Keratinocyte (primary cell): ENCODE results near the gene NAV3.

Experiments
- EZH2 ChIP-seq: IDR thresholded peaks from one replicate; pipeline ENCODE4 v1.6.1; 2012; ENCODE audit warnings: inconsistent platforms, mild to moderate bottlenecking, low read length, moderate library complexity
- TF ChIP-seq, protein P1 (sequence below), 3 experiments: IDR thresholded peaks in 1 of 3; conservative IDR thresholded peaks in 1 of 3; optimal IDR thresholded peaks in 1 of 3; 2 replicates in 2 of 3; 3 replicates in 1 of 3; pipeline versions ENCODE3 to v1.5.1; 2011; ENCODE audit warnings: low read length in 3 of 3, mild to moderate bottlenecking in 3 of 3, moderate library complexity in 2 of 3, control low read depth in 1 of 3, inconsistent platforms in 1 of 3; ENCODE audit not compliant: insufficient read depth in 2 of 3; ENCODE audit errors: extremely low read depth in 1 of 3

DNA sequence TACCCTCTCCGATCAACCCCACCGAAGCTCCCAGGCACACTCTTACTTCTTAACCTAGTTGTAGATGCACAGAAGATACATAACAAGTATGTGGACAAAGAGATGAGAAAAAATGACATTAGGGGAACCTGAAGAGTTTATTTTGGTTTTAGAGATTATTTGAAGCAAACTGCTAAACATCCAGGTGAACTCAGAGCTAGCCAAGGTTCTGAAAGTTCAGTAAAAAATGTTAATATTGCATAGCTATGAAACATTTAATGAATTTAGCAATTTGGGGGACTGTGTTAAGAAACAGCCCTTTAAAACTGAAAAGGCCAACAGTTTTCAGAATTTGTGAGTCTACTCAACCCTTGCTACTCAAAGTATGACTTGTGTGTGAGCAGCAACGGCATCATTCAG lies 174.4 kb downstream of the NAV3 start:
- TF ChIP-seq, protein P1, sequence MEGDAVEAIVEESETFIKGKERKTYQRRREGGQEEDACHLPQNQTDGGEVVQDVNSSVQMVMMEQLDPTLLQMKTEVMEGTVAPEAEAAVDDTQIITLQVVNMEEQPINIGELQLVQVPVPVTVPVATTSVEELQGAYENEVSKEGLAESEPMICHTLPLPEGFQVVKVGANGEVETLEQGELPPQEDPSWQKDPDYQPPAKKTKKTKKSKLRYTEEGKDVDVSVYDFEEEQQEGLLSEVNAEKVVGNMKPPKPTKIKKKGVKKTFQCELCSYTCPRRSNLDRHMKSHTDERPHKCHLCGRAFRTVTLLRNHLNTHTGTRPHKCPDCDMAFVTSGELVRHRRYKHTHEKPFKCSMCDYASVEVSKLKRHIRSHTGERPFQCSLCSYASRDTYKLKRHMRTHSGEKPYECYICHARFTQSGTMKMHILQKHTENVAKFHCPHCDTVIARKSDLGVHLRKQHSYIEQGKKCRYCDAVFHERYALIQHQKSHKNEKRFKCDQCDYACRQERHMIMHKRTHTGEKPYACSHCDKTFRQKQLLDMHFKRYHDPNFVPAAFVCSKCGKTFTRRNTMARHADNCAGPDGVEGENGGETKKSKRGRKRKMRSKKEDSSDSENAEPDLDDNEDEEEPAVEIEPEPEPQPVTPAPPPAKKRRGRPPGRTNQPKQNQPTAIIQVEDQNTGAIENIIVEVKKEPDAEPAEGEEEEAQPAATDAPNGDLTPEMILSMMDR (optimal IDR thresholded peaks at IDR 0.05 in 1 of 3, IDR thresholded peaks at IDR 0.05 in 1 of 3, conservative IDR thresholded peaks at IDR 0.05 in 1 of 3; ENCODE audit: extremely low read depth in 1 of 3, insufficient read depth in 2 of 3, low read length in 3 of 3) = no peak
- TF ChIP-seq EZH2 = no peak
